Subcutaneous adipose tissue (tissue), 4 donors: ENCODE data around the gene DMWD. TPM values are rescaled to one million over a fixed set of nuclear protein-coding genes. Genes with fewer than 3 reads are reported as not detected.

Source experiments
- total RNA-seq, 4 donors: library from RNA; depleted of rRNA; stranded (reverse); fragments of >200 nt; gene quantifications; one replicate each; pipeline ENCODE4 v1.1.0, GENCODE V29; 2016
- TF ChIP-seq, protein P1 (sequence below): fragments of 450-650 bp; IDR thresholded peaks from one replicate; pipeline ENCODE4 v1.5.1; 2016; ENCODE audit warnings: low read depth, mild to moderate bottlenecking, control low read depth, antibody characterized with exemption, moderate library complexity

Gene DMWD
- total RNA-seq, 4 donors from 2014 or later = 8.3 to 58.4 (median 16.6) TPM

DNA sequence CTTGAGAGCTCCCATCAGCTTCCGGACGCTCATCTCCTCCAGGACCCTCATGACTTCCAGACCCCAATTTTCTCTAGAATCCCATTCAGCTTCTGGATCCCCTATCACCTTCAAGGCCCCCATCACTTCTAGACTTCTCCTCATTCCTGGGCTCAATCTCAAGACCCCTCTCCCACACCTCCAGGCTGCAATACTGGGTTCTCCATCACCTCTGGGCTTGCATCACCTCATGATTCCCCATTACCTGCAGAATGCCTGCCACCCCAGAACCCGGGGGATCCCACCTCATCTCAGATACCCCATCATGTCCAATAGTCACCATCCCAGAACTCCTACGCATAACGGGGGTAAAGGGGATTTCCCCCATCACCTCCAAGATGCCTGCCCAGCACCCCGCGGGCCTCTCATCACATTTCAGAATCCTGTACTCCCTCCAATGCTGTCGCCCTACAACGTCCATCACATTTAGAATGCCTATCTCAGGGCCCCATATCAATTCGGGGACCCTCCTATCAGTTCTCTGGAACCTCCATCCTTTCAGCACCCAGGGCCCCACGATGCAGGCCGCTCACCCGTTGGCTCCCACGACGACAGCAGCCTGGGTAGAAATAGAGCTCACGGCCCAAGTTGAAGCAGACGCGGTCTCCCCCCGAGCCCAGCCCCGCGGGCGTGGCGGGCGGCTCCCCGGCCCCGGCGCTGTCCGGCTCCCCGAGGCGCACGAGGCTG lies 738 bp downstream of the DMWD start:
- TF ChIP-seq, protein P1, sequence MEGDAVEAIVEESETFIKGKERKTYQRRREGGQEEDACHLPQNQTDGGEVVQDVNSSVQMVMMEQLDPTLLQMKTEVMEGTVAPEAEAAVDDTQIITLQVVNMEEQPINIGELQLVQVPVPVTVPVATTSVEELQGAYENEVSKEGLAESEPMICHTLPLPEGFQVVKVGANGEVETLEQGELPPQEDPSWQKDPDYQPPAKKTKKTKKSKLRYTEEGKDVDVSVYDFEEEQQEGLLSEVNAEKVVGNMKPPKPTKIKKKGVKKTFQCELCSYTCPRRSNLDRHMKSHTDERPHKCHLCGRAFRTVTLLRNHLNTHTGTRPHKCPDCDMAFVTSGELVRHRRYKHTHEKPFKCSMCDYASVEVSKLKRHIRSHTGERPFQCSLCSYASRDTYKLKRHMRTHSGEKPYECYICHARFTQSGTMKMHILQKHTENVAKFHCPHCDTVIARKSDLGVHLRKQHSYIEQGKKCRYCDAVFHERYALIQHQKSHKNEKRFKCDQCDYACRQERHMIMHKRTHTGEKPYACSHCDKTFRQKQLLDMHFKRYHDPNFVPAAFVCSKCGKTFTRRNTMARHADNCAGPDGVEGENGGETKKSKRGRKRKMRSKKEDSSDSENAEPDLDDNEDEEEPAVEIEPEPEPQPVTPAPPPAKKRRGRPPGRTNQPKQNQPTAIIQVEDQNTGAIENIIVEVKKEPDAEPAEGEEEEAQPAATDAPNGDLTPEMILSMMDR = no peak

DNA sequence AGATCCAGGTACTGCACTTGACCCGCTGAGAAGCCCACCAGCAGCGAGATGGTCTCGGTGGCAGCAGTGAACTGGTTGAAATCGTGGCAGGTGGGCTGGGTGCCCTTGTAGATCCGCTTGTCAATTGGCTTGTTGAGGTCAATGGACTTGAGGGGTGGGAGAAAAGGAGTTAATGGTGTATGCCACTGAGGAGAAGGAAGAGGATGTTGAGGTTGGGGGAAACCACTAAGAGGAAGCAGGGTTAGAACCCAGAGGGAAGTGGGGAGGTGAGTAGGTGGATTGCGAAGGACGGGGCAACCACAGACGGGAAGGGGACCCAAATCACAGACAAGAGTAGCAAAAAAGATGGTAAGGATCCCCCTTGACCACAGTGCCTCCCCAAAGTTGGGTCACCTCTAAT lies 1.7 kb downstream of the DMWD start:
- TF ChIP-seq, protein P1 = no peak

DNA sequence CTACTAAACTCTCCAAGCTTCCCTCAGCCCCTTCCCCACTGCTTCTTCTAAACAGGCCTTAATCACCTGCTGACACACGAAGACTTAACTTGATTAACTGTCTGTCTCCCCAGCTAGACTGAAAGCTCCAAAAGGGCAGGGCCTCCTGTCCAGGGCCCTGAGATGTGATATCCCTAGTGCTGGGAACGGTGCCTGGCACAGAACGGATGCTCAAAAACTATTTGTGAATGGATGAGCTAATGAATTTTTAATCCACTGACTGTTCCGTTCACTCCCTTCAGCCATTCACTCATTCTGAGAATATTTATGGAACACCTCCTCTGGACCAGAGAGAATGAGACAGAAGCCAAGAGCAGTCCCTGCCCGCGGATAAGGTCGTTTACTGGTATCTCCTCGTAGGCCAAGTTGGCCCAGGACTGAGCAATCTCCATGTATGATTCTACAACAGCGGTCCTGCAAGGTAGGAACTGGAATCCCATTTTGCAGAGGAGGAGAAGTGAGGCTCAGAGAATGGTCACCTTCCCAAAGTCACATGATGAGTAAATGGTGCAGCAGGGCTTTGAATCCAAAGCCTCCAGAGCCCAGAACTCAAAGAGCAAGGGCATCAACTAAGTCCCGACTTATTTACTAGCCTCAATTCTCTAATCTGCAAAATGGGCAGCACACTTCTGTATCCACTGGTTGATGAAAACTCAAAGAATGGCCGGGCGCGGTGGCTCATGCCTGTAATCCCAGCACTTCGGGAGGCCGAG lies 3.4 kb downstream of the DMWD start:
- TF ChIP-seq, protein P1 = no peak

DNA sequence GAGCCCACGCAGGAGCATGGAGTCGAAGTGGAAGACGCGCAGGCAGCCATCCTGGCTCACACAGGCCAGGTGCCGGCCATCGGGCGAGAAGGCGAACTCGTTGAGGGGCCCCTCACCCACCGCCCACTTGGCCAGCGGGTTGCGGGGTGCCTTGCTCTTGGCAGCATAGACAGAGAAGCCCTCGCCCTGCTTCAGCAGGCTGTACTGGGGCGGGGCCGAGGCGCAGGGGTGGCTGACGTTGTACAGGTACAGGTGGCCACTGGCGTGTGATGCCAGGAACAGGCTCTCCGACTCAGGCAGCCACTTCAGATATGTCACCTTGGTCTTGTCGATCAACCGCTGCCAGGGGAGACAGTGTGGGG lies 6.1 kb downstream of the DMWD start:
- TF ChIP-seq, protein P1 = no peak

DNA sequence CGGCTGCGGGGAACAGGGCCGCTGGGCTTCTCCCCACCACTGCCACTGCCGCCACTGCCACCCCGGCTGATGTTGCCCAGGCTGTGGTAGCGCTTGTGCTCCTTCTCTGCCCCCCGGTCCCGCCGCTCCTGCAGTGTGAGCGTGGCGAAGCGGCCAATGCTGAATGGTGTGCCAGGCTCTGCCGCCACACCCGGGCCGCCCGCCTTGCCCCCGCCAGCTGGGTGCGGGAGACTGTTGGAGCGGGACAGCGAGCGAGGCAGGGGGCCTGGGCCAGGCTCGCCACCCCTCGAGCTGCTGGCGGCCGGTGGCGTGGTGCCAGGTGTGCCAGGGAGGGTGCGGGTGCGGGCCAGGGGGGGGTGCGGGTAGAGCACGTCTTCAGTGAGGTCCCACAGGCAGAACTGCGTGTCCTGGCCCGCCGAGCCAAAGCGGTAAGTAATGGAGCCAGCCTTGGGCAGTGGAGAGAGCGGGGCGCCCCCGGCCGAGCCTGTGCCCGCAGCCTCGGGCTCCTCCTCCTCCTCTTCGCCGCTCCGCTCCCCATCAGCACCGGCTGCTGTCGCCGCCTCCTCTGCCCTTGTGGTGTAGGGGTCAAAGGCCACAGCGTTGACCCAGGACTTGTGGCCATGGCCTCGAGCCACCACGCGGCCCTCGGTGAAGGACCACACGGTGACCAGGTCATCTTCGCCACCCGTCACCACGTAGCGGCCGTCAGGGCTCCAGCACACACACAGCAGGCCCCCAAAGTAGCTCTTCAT lies 6.7 kb downstream of the DMWD start:
- TF ChIP-seq, protein P1 = no peak

DNA sequence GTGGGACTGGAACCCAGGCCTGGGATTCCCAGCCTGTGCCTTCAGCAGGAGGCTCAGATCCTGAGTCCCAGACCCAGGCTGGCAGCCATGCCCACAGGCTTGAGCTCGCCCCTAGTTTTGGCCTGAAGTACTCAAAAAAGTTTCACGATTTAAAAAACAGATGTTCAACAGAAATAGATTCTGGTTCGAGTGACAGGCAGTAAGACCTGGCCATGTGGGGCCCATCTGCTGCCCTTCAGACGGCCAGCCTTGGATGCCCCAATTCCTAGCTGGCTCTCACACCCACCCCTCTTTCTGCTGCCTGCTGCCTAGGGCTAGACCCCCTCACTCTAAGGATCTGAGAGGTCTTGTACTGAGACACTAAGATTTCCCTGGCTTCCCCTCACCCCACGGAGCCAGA lies 7.5 kb downstream of the DMWD start:
- TF ChIP-seq, protein P1 = no peak

DNA sequence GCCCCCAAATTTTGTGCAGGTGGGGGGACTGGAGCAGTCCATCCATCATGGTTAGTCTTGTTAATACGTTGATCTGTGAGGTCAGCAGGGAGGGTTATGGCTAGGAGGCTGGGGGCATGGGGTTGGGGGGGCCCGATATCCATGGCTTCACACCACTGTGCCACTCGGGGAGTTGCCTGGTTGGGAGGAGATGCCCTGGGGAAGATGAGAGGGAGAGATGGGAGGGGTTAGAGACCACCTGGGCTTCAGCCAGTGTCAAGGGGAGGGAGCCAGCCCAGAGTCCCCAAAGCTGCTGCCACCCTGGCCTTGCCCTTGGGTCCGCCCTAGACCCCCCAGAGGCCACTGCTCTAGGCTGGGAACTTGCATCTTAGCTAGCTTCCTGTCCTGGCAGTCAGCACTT lies 8.5 kb downstream of the DMWD start:
- TF ChIP-seq, protein P1 = no peak
